Natural killer cell (primary cell): ENCODE measurements around the gene EMC8. TPM values are rescaled to one million over a fixed set of nuclear protein-coding genes. Genes with fewer than 3 reads are reported as not detected.
A peak's percentile ranks its signal among the peaks of the same experiment; 100 is the strongest.

Experiments
- ATAC-seq, 3 donors: fragments of 150-1000 bp in 2 of 3; fragments of 200-7000 bp in 1 of 3; cut with Tn5 transposase; 1 replicate in 1 of 3; 2 replicates in 2 of 3; pipeline ENCODE4 v1.10.0; 2021; ENCODE audit warnings: mild to moderate bottlenecking in 2 of 3, moderate library complexity in 2 of 3
- DNase-seq, 2 donors: peaks; one replicate each; pipeline versions ENCODE4 v3.0.0 to v3.0.0-alpha.2; 2013 to 2021; ENCODE audit warnings: mixed read lengths in 1 of 2
- H3K27ac ChIP-seq: one replicate; pipeline ENCODE4 v1.5.1; 2013; ENCODE audit warnings: mild to moderate bottlenecking, low read length
- H3K27me3 ChIP-seq: one replicate; pipeline ENCODE4 v1.6.1; 2013; ENCODE audit warnings: low read length; ENCODE audit not compliant: control insufficient read depth, insufficient read depth
- H3K36me3 ChIP-seq: one replicate; pipeline ENCODE4 v1.6.1; 2013; ENCODE audit warnings: low read length; ENCODE audit not compliant: control insufficient read depth, insufficient read depth
- H3K4me1 ChIP-seq: one replicate; pipeline ENCODE4 v1.6.1; 2013; ENCODE audit warnings: low read length; ENCODE audit not compliant: control insufficient read depth, insufficient read depth
- H3K4me3 ChIP-seq: one replicate; pipeline ENCODE4 v1.5.1; 2013; ENCODE audit warnings: low read length
- H3K9me3 ChIP-seq: one replicate; pipeline ENCODE4 v1.6.1; 2013; ENCODE audit warnings: low read length; ENCODE audit not compliant: control insufficient read depth, insufficient read depth
- H3K27ac Mint-ChIP-seq, 2 donors: one replicate each; pipeline ENCODE4 v1.8.0; 2022; ENCODE audit warnings: mild to moderate bottlenecking in 2 of 2, mixed read lengths in 2 of 2, moderate library complexity in 1 of 2
- H3K27me3 Mint-ChIP-seq, 2 donors: one replicate each; pipeline ENCODE4 v1.8.0; 2022; ENCODE audit warnings: low read depth in 2 of 2, mixed read lengths in 2 of 2
- H3K36me3 Mint-ChIP-seq: one replicate; pipeline ENCODE4 v1.8.0; 2022; ENCODE audit warnings: mixed read lengths
- H3K4me1 Mint-ChIP-seq, 2 donors: one replicate each; pipeline ENCODE4 v1.8.0; 2022; ENCODE audit warnings: mixed read lengths in 2 of 2
- H3K4me3 Mint-ChIP-seq: one replicate; pipeline ENCODE4 v1.8.0; 2022; ENCODE audit warnings: mild to moderate bottlenecking, moderate library complexity, mixed read lengths
- H3K9me3 Mint-ChIP-seq, 2 donors: one replicate each; pipeline ENCODE4 v1.8.0; 2022; ENCODE audit warnings: mixed read lengths in 2 of 2
- CTCF ChIP-seq: fragments of 200-600 bp; IDR thresholded peaks from one replicate; pipeline ENCODE4 v1.8.0; 2022; ENCODE audit warnings: antibody characterized with exemption
- WGBS: methylation state at CpG from one replicate; pipeline ENCODE4 v1.1.7; 2013; ENCODE audit warnings: missing lambda C conversion rate; ENCODE audit not compliant: insufficient coverage; 5-methylcytosine and 5-hydroxymethylcytosine counted together
- intact Hi-C: fragments of 100-400 bp; cut with micrococcal nuclease; formaldehyde crosslinking; loops from one replicate; pipeline ENCODE4 v1.14.2; 2022
- total RNA-seq, 4 donors: library from RNA; stranded (reverse); fragments of 120-200 nt in 1 of 4; gene quantifications; one replicate each; pipeline versions ENCODE4 v1.2.3 to v1.2.4, GENCODE V29; 2013 to 2022

Gene EMC8
- total RNA-seq, 3 donors from 2014 or later (not counting 1 experiment from before 2014, with no cell fraction given) = 21.2 to 26.4 (median 24.1) TPM

- Mint-ChIP-seq H3K4me1 (peaks cover 41 to 59% of the 10 kb centered on the region in 2 donors), H3K27me3 (no peaks in the 10 kb centered on the region)
- TF ChIP-seq CTCF = no peak
These were observed 3.2 kb downstream of the EMC8 start for GRCh38 chr16:85796152-85796551.

GRCh38 chr16:85794696-85795095, 4.6 kb downstream of the EMC8 start:
- H3K9me3 ChIP-seq = no peaks in the 10 kb centered on the region
- peaks cover 10% of the 10 kb centered on the region for H3K4me1 ChIP-seq
- no peaks in the 10 kb centered on the region for H3K27me3 Mint-ChIP-seq
- WGBS = 93% methylated on average over 8 of the region's 8 CpGs
- peaks cover 42 to 46% of the 10 kb centered on the region in 2 donors for H3K4me1 Mint-ChIP-seq
- H3K4me3 ChIP-seq = no peak overlapping the region
- H3K27me3 ChIP-seq = no peaks in the 10 kb centered on the region
- H3K36me3 ChIP-seq = peaks cover 30% of the 10 kb centered on the region
- H3K36me3 Mint-ChIP-seq = no peaks in the 10 kb centered on the region
- H3K27ac Mint-ChIP-seq = no peak overlapping the region
- ATAC-seq (no peak), DNase-seq (no peak)
- H3K9me3 Mint-ChIP-seq = no peaks in the 10 kb centered on the region
- no peak overlapping the region for H3K27ac ChIP-seq
- intact Hi-C loops = no loop called here
- H3K4me3 Mint-ChIP-seq = no peak overlapping the region
- no peak for TF ChIP-seq CTCF

More at GRCh38 chr16:85796152-85796551, 3.2 kb downstream of the EMC8 start:
- ATAC-seq = no peak
- peaks cover 20% of the 10 kb centered on the region for H3K4me1 ChIP-seq
- H3K36me3 ChIP-seq = peaks cover 30% of the 10 kb centered on the region
- peak overlapping the region in 1 of 2 donors; percentile 52 for H3K27ac Mint-ChIP-seq
- no peaks in the 10 kb centered on the region for H3K9me3 ChIP-seq
- no peak overlapping the region for H3K4me3 Mint-ChIP-seq
- no peak overlapping the region for H3K4me3 ChIP-seq
- no peaks in the 10 kb centered on the region for H3K27me3 ChIP-seq
- no peaks in the 10 kb centered on the region for H3K9me3 Mint-ChIP-seq
- intact Hi-C loops = no loop called here
- no peak for DNase-seq
- 96% methylated on average over 6 of the region's 6 CpGs for WGBS
- no peaks in the 10 kb centered on the region for H3K36me3 Mint-ChIP-seq
- H3K27ac ChIP-seq = no peak overlapping the region

- no peak overlapping the region for H3K4me3 Mint-ChIP-seq
- WGBS = 100% methylated on average over 3 of the region's 5 CpGs
- H3K27me3 Mint-ChIP-seq = no peaks in the 10 kb centered on the region
- no peak overlapping the region for H3K4me3 ChIP-seq
- peaks cover 7% of the 10 kb centered on the region for H3K4me1 ChIP-seq
- H3K27ac Mint-ChIP-seq = peak overlapping the region in 1 of 2 donors; percentile 40
- ATAC-seq (no peak), DNase-seq (no peak)
- H3K9me3 ChIP-seq = no peaks in the 10 kb centered on the region
- H3K27me3 ChIP-seq = no peaks in the 10 kb centered on the region
- H3K9me3 Mint-ChIP-seq = no peaks in the 10 kb centered on the region
- no peak overlapping the region for H3K27ac ChIP-seq
- H3K36me3 ChIP-seq = peaks cover 32% of the 10 kb centered on the region
- TF ChIP-seq CTCF = no peak
- H3K4me1 Mint-ChIP-seq = peaks cover 42 to 43% of the 10 kb centered on the region in 2 donors
- intact Hi-C loops = no loop called here
- no peaks in the 10 kb centered on the region for H3K36me3 Mint-ChIP-seq
These were observed 5.6 kb downstream of the EMC8 start for GRCh38 chr16:85793662-85794298.

GRCh38 chr16:85789773-85790172, 9.6 kb downstream of the EMC8 start:
- no peak for ATAC-seq
- Histone ChIP-seq H3K4me3 (no peak overlapping the region), H3K27me3 (no peaks in the 10 kb centered on the region), H3K36me3 (peaks cover 46% of the 10 kb centered on the region), H3K4me1 (no peaks in the 10 kb centered on the region), H3K9me3 (no peaks in the 10 kb centered on the region), H3K27ac (no peak overlapping the region)
- intact Hi-C loops = no loop called here
- Mint-ChIP-seq H3K27ac (no peak overlapping the region), H3K9me3 (no peaks in the 10 kb centered on the region), H3K36me3 (no peaks in the 10 kb centered on the region), H3K27me3 (no peaks in the 10 kb centered on the region), H3K4me1 (peaks cover 28 to 40% of the 10 kb centered on the region in 2 donors), H3K4me3 (no peak overlapping the region)
- DNase-seq = peak in 1 of 2 donors; percentile 37
- WGBS = 91% methylated on average over 6 of the region's 6 CpGs
- TF ChIP-seq CTCF = no peak
